AG09309 (cell line): ENCODE measurements around the gene BSPRY.
"Not testable (repeated sequence)": the region's sequence is repeated elsewhere in the genome, so short reads cannot be mapped to it uniquely, and the experiment has no call there.

Experiments used
- DNase-seq: peaks from one replicate; pipeline ENCODE4 v3.0.0-alpha.2; 2010; ENCODE audit warnings: low read depth
- H3K4me3 ChIP-seq: 2 replicates; pipeline ENCODE4 v1.5.1; 2011; ENCODE audit warnings: mild to moderate bottlenecking, low read depth, low read length, moderate library complexity; ENCODE audit not compliant: control insufficient read depth
- TF ChIP-seq, protein P1 (sequence below): IDR thresholded peaks from 2 replicates; pipeline ENCODE4 v1.5.1; 2011; ENCODE audit warnings: mild to moderate bottlenecking, low read depth, low read length, inconsistent platforms; ENCODE audit not compliant: insufficient read depth, control insufficient read depth; ENCODE audit errors: missing control alignments

The BSPRY gene

DNA sequence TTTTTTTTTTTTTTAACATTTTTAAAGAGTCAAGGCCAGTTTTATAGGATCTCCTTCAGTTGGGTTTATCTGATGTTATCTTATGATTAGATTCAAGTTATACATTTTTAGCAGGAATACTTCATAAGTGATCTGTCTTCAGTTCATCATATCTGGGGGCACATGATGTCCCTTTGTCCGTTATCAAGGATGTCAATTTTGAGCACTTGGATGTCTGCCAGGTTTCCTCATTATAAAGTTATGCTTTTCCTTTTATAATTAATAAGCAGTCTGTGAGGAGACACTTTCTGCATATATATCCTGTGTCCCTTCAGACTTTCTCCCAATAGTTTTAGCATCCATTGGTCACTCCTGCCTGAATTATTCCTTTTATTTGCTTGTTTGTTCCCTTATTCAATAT, 15.6 kb downstream of the BSPRY start:
- no peak overlapping the region for H3K4me3 ChIP-seq
- no peak for DNase-seq
- TF ChIP-seq, protein P1, sequence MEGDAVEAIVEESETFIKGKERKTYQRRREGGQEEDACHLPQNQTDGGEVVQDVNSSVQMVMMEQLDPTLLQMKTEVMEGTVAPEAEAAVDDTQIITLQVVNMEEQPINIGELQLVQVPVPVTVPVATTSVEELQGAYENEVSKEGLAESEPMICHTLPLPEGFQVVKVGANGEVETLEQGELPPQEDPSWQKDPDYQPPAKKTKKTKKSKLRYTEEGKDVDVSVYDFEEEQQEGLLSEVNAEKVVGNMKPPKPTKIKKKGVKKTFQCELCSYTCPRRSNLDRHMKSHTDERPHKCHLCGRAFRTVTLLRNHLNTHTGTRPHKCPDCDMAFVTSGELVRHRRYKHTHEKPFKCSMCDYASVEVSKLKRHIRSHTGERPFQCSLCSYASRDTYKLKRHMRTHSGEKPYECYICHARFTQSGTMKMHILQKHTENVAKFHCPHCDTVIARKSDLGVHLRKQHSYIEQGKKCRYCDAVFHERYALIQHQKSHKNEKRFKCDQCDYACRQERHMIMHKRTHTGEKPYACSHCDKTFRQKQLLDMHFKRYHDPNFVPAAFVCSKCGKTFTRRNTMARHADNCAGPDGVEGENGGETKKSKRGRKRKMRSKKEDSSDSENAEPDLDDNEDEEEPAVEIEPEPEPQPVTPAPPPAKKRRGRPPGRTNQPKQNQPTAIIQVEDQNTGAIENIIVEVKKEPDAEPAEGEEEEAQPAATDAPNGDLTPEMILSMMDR = no peak

DNA sequence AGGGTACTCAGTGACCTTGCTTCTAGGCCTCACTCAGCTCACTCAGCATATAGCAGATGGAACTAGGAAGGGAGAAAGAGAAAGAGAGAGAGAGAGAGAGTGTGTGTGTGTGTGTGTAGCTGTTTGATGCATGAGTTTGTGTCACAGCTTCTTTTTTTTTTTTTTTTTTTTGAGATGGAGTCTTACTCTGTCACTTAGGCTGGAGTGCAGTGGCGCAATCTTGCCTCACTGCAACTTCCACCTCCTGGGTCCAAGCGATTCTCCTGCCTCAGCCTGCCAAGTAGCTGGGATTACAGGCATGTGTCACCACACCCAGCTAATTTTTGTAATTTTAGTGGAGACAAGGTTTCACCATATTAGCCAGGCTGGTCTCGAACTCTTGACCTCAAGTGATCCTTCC, 16.3 kb downstream of the BSPRY start:
- DNase-seq, H3K4me3 ChIP-seq: not testable (repeated sequence)

DNA sequence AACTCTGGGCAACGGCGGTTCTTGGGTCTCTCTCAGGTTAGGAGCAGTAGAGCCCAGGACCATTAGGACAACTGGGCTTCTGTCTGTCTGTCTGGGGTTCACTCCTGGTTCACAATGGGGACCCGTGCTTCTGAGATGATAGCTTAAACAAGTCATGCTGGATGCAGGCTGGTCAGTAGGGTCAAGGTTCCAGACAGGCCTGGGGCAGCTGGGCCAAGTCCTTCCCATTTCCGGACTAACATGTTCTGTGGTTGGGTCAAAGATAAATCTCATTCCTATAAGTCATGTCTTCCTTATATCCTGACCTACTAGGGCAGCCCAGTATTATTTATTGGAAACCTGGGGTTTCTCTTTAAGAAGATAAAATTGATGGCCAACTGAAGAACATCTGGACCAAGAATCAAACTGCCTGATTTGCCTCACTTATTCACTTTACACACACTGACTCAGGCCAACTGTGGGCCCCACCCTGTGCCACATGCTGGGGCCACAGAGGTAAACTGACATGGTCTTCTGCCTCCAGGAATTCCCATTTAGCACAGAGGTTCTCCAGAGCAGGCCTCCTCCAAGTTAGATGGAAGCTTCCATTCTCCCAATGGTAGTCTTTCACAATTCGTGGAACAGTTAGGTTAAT, 19.1 kb downstream of the BSPRY start:
- no peak for DNase-seq
- TF ChIP-seq, protein P1 = no peak
- no peak overlapping the region for H3K4me3 ChIP-seq

DNA sequence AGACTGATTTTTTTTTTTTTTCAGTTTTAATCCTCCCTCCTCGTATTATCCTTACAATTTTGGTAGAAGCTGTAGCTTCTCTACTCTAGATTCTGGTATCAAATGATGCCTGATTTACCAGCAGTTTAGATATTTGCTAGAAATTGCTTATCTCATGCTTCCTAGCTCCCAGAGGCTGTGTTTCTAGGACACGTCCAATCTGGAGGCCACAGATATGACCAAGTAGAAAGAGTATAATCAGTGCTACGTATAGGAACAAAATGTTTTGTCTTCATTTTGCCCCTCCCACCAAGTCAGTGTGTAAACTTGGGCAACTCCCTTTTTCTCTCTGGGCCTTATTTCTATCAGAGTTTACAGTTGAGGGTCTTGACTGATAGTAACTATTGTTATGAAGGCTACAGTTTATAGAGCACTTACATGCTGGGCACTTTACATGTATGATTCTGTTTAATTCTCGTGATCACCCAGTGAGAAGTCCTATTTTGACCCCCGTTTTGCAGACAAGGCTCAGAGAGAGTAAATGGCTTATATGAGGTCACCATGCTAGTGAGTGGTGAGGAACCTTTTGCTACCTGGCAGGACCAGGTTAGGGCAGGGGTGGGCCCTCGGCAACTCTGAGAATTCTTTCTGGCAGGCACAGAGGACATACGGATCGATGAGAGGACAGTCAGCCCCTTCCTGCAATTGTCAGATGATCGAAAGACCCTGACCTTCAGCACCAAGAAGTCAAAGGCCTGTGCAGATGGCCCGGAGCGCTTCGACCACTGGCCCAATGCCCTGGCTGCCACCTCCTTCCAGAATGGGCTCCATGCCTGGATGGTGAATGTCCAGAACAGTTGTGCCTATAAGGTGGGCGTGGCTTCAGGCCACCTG, 19.9 kb downstream of the BSPRY start:
- no peak for DNase-seq
- TF ChIP-seq, protein P1 = no peak
- H3K4me3 ChIP-seq = no peak overlapping the region

DNA sequence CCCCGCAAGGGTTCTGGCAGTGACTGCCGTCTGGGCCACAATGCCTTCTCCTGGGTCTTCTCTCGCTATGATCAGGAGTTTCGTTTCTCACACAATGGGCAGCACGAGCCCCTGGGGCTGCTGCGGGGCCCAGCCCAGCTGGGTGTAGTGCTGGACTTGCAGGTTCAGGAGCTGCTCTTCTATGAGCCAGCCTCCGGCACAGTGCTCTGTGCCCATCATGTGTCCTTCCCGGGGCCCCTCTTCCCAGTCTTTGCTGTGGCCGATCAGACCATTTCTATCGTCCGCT, 20.5 kb downstream of the BSPRY start:
- no peak overlapping the region for H3K4me3 ChIP-seq
- TF ChIP-seq, protein P1 = no peak

DNA sequence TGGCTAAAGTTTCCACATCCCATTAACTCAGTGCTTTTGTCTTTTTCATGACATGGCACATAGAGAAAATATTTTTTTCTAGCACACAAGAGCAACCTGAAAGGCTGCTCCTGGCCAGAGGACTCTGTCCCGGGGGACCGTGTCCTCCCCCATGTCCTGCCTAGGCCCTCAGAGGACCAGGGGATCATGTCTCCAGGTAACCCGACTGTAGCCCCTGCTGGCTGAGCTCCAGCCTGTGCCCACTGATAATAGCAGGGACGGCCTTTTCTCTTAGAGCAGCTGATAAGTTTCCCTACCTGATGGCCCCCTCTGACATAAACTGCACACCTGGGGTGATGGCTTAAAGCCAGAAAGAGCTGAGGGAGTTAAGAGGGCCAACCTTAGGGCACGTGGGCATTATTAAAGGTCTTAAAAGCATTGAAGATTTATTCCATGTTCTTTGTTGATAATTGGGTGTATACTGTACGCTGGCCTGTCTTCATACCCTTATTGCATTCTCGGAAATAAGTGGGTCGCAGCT, 21.5 kb downstream of the BSPRY start:
- TF ChIP-seq, protein P1 = no peak
- no peak for DNase-seq
- no peak overlapping the region for H3K4me3 ChIP-seq

More for the DNA sequence above, 20.5 kb downstream of the BSPRY start:
- no peak for DNase-seq

DNA sequence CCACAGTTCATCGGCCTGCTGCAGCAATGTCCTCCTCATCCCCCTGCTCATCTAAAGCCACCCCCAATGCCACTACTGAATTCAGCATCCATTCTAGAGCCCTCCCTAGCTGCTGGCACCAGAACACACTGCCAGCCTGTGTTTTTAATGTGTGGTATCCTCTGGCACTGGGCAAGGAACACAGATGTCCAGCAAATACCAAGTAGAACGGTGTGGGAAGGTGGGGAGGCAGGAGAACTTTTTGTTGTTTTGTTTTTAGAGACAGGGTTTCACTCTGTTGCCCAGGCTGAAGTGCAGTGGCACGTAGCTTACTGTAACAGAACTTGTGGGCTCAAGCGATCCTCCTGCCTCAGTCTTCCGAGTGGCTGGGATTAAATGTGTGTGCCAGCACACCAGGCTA, 22.7 kb downstream of the BSPRY start:
- TF ChIP-seq, protein P1 = no peak
- no peak overlapping the region for H3K4me3 ChIP-seq
- no peak for DNase-seq
